Stimulated activated CD8-positive, alpha-beta memory T cell treated with anti-CD3 and anti-CD28 coated beads, Interleukin-7, amount 100 ng/mL, for 48 hours (primary cell): Measurements from ENCODE around the gene PRKAR1B.
"Not testable (repeated sequence)": the region's sequence is repeated elsewhere in the genome, so short reads cannot be mapped to it uniquely, and the experiment has no call there.

Experiments used
- DNase-seq, 2 donors: peaks; one replicate each; pipeline ENCODE4 v3.0.0-alpha.2; 2020; ENCODE audit warnings: low read depth in 1 of 2; ENCODE audit errors: extremely low read depth in 1 of 2

The PRKAR1B gene

GRCh38 chr7:628826-629225 is 98.3 kb downstream of the PRKAR1B start:
- no peak for DNase-seq

DNA sequence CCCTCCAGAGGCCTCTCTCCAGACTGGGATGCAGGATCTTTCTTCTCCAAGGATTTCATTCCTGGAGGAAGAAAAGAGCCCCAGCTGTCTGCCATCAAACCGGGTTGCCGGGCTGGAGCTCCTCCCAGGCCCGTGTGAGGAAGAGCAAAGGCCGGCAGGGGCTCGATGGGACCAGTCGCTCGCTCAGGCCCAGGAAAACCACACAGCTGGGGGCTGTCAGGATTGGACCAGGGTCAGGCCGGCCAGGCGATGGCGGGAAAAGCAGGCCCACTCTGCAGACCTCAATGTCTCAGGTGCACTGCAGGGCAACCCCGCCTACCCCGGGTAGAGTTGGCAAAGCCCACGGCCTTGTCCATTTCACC is 98.7 kb downstream of the PRKAR1B start:
- DNase-seq, result no peak

GRCh38 chr7:627661-628401 is 99.2 kb downstream of the PRKAR1B start:
- no peak for DNase-seq

GRCh38 chr7:625376-625971 is 101.6 kb downstream of the PRKAR1B start:
- no peak for DNase-seq

DNA sequence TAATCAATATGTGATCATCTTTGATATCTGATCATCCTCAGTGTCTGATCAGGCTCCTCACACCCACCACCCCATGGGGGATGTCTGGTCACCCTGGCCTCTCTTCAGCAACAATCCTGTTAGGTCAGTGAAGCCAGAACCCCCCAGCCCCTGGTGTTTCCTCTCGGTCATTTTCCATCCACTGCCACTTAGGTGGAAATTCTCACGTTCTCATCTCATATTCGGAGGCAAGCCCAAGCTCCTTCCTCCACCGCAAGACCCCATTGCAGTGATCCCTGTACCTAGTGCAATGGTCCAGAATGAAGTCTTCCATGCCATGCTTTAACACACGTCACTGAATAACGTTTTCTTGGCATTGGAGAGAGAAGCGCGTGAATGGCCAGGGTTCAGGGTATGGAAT is 103.6 kb downstream of the PRKAR1B start:
- DNase-seq, result no peak

DNA sequence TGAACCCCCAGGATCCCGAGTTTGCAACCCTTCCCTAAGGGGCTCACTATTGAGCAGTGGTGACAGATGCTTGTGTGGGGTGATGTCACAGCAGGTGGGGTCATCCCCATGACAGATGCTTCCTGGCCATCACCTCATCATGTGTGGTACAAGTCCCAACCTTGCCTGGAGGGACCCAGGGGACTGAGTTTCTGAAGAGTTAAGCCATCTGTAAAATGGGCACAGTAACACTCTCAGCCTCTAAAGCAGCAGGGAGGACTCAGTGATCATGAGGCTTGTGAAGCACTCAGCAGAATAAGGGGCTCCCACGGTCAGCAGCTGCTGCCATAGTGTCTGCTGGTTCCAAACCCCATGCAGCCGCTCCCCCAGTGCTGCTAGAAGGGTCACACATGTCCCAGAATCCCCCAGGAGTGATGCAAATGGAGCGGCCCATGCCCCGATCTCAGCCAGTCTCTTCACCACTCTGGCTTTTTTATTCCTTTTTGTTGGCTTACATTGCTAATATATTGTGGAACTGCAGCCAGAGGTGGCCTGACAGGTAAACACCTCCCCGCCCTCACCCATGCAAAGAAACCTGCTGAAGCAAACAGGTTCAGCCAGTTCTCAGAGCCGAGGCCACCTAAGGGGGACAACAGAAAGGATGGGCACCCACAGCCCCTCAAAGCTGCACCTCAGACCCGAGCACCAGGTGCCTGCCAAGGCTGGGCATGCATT is 105.4 kb downstream of the PRKAR1B start:
- DNase-seq, result no peak

DNA sequence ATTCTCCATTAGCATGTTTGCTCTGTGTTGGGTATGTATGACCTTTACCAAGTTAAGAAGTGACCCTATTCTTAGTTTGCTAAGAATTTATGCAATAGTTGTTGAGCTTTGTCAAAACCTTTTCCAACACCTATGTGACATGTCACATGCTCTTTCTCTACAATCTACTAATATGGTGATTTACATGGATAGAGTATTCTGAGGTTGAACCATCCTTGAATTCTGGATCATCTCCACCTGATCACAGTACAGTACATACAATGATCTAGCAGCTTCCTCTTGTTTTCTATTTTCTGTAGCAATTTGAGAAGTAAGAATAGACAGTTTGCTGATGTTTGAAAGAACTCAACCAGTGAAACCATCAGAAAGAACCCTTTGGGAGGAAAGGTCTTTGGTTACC is 106.2 kb downstream of the PRKAR1B start:
- DNase-seq, result no peak

DNA sequence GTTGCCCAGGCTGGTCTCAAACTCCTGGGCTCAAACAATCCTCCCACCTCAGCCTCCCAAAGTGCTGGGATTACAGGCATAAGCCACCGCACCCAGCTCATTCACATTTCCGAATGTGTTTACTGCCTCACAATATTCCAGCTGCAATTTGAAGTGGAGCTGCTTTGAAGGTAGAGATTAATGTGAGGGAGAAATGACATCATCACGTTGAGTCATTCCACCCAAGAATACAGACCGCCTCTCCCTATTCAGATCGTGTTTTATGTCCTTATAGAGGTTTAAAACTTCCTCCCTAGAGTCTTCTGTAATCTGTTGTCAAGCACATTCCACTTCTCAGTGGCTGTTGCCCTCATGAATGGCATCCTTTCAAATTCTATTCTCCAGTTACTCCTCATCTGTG is 107.0 kb downstream of the PRKAR1B start:
- DNase-seq, result no peak

DNA sequence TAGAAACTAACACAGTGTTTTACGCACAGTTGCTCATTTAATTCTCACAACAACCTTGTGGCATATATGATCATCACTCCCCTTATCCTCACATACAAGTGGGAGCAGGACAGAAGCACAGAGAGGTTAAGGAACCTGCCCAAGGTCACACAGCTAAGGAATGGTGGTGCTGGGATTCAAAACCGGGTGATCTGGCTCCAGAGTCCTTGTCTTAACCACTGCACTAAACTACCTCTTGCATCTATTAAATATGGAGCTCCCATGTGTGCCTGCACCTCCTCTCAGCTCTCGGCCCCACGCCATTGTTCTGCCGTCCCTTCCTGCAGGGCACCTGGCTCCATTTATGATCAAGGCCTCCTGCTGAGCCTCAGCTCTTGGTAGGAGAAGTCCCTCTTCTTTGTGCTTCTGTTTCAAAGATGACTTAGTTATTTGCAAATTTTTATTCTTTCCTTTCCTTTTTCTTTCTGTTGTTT is 107.7 kb downstream of the PRKAR1B start:
- no peak for DNase-seq

DNA sequence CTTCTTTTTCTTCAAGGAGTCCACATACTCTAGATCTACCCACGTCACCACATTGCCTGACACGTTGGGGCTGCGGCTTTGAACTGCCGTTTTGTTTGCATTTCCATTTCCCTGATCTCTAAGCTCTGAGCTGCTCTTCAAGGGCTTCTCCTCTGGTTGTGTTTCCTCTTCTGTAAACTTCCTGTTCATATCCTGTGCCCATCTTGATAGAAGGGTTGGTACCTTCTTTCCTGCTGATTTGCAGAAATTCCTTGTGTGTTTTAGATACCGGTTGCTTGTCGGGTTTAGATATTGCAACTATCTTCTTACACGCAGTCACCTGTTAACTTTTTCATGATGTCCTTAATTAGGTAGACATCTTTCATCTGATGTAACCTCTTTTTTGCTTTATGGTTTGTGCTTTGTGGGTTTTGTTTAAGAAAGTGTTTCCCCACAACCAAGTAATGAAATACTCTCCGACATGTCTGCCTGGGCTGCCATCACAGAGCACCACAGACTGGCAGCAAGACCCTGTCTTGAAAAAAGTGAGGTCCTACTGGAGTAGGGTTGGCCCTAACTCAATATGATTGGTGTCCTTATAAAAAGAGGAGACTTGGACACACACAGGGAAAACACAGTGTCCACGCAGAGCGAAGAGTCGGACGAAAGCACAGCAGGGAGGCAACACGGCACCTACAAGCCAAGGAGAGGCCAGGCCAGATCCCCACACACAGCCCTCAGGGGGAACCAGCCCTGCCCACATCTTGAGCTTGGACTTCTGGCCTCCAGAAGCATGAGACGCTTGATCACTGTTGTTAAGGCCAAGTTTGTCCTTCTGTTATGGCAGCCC is 108.3 kb downstream of the PRKAR1B start:
- peak in 1 of 2 donors; percentile 52 for DNase-seq

- no peak for DNase-seq
Measured at GRCh38 chr7:617614-618538, 109.2 kb downstream of the PRKAR1B start.

DNA sequence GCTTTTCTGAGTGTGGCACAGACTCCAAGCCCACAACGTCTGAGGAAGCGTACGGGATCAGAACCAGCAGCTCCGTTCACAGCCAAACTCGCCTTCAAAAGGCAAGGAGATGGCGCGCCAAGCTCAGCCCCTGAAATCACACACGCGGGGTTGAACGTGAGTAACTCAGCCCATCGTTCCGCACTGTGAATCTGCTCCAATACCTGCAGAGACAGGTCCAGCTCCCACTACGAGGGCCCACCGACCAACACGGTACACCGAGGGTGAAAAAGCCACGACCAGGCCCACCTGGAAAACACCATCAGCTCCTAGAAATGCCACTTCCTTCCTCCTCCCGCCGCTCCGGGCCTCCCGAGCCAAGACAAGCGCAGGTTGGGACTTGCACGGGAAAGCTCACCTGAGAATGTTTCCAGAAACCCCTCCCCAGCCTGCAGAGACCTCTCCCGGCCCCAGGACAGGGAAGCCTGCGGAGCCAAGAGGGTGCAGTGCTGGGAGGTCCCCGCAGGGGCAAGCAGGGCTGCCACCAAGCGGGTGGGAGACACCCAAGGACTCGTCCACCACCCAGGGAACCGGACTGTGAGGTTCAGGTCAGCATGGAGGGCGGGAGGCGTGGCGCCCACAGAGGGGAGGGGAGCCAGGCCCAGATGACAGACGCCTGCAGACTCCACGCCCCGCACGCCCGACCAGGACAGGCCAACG is 113.5 kb downstream of the PRKAR1B start:
- no peak for DNase-seq

- DNase-seq, result not testable (repeated sequence)
Measured at GRCh38 chr7:611837-612236, 115.2 kb downstream of the PRKAR1B start.

DNA sequence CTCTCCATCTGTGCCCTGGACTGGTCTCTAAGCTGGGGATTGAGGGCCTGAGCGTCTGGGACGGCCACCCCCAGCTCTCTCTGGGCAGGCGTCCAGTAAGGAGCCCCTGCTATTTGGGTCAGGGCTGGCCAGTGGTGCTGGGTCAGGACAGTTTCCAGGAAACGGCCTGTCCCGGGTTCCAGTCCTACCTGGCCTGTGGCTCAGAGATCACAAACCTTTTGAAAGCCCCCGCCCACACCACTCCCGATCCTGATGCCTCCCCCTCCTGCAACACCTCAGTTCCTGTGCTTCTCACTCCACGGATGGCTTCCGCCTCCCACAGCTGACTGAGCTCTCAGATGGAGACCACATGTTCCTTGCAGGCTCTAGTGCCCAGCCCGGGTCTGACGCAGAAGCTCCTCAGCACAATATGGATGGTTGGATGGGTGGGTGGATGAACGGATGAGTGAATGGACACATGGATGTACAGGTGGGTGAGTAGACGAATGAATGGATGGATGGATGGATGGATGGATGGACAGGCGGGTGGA is 115.7 kb downstream of the PRKAR1B start:
- DNase-seq, result no peak

- DNase-seq, result no peak
Measured at GRCh38 chr7:610531-611280, 116.4 kb downstream of the PRKAR1B start.

- no peak for DNase-seq
Measured at GRCh38 chr7:610141-610530, 116.9 kb downstream of the PRKAR1B start.

DNA sequence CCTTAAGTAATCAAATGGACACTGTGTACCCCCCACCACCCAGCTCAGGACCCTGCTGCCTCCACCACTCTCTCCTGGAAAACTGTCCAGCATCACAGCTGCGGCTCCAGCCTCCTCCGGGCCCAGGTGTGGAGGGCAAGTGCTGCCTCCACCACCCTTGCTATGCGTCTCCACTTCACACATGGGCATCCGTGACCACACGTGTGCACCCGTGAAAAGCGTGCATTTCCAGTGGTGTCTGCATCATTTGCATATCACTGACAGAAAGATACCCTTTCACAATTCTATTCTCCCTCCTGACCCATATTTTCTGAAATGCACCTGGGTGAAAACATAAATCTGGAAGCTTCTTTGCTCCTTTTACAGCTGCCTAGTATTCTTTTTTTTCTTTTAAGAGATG is 117.7 kb downstream of the PRKAR1B start:
- DNase-seq, result no peak

GRCh38 chr7:608954-609353 is 118.1 kb downstream of the PRKAR1B start:
- DNase-seq, result no peak

DNA sequence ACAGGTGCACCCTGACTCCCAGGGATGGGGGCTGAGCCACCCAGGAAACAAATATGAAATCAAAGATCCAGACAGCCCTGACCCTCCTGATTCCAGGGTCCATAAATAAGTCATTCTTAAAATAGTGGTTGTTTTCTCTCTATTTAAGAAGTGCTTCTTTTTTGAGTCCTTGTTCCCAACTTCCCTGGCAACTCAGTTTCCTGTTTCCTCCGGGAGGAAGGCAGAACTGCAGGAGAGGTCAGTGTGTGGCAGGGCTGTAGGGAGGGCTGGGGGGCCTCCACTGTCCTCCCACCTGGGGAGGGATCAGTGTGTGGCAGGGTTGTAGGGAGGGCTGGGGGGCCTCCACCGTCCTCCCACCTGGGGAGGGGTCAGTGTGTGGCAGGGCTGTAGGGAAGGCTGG is 118.7 kb downstream of the PRKAR1B start:
- DNase-seq, result no peak
